ENCODE results near the gene ADGRL3. TPM values are rescaled to one million over a fixed set of nuclear protein-coding genes. Genes with fewer than 3 reads are reported as not detected.

The ADGRL3 gene
- total and polyA plus RNA-seq, 5 donors = 0.52 to 3.8 (median 3.2) TPM

- no peak overlapping the region for H3K4me3 ChIP-seq (ENCODE audit: low read length)
- H3K4me1 ChIP-seq (ENCODE audit: control insufficient read depth, insufficient read depth, low read length) = no peaks in the 10 kb centered on the region
- DNase-seq = no peak
- H3K27ac ChIP-seq (ENCODE audit: low read length) = no peak overlapping the region
- no peak for ATAC-seq
- intact Hi-C loops (cut with DNase I) = no loop called here
- H3K9me3 ChIP-seq (ENCODE audit: control insufficient read depth, low read length) = no peaks in the 10 kb centered on the region
- no peaks in the 10 kb centered on the region for H3K27me3 ChIP-seq (ENCODE audit: control insufficient read depth, insufficient read depth)
Observed at GRCh38 chr4:62004881-62005280, 804.8 kb downstream of the ADGRL3 start.

DNA sequence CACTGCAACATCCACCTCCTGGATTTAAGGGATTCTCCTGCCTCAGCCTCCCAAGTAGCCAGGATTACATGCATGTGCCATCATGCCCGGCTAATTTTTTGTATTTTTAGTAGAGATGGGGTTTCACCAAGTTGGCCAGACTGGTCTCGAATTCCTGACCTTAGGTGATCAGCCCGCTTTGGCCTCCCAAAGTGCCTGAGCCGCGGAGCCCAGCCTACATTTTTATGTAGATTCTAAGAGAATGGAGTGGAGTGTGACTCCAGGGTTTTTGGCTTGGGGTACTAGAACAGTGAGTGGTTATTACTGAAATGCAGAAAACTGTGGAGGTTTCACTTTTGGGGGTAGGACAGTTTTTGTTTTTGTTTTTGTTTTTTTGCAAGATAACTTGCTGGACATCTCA is 806.0 kb downstream of the ADGRL3 start:
- ATAC-seq (no peak), DNase-seq (no peak)
- no peaks in the 10 kb centered on the region for H3K9me3 ChIP-seq (ENCODE audit: control insufficient read depth, low read length)
- no peak overlapping the region for H3K27ac ChIP-seq (ENCODE audit: low read length)
- 89% methylated on average over 5 of the region's 5 CpGs for WGBS
- no peaks in the 10 kb centered on the region for H3K4me1 ChIP-seq (ENCODE audit: control insufficient read depth, insufficient read depth, low read length)
- no peak overlapping the region for H3K4me3 ChIP-seq (ENCODE audit: low read length)
- intact Hi-C loops (cut with DNase I) = no loop called here
- no peaks in the 10 kb centered on the region for H3K27me3 ChIP-seq (ENCODE audit: control insufficient read depth, insufficient read depth)

GRCh38 chr4:62015043-62015739 is 815.1 kb downstream of the ADGRL3 start:
- intact Hi-C loops (cut with DNase I) = no loop called here
- no peaks in the 10 kb centered on the region for H3K4me1 ChIP-seq (ENCODE audit: control insufficient read depth, insufficient read depth, low read length)
- WGBS = 50% methylated on average over 3 of the region's 3 CpGs
- H3K27ac ChIP-seq (ENCODE audit: low read length) = no peak overlapping the region
- H3K4me3 ChIP-seq (ENCODE audit: low read length) = no peak overlapping the region
- no peaks in the 10 kb centered on the region for H3K27me3 ChIP-seq (ENCODE audit: control insufficient read depth, insufficient read depth)
- DNase-seq (no peak), ATAC-seq (no peak)
- no peaks in the 10 kb centered on the region for H3K9me3 ChIP-seq (ENCODE audit: control insufficient read depth, low read length)

DNA sequence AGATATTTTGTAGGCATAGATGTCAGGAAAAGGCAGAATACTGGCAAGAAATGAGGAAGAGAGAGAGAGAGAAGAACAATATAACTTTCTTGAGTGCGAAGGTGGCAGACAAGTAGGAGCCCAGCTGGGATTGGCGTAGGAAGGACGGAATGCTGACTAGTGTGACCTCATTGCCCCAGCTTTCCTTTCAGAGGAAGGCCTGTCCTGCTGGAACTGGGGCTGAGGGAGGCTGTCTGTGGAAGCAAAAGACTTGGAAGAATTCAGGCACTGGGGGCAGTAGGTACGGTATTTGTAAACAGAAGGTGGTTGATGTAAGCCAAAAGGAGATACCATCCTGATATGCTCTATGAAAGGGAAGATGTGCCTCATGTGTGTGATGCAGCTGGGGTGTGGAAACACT is 818.4 kb downstream of the ADGRL3 start:
- H3K27ac ChIP-seq (ENCODE audit: low read length) = no peak overlapping the region
- H3K9me3 ChIP-seq (ENCODE audit: control insufficient read depth, low read length) = no peaks in the 10 kb centered on the region
- WGBS = 83% methylated on average over 4 of the region's 4 CpGs
- H3K4me3 ChIP-seq (ENCODE audit: low read length) = no peak overlapping the region
- no peaks in the 10 kb centered on the region for H3K4me1 ChIP-seq (ENCODE audit: control insufficient read depth, insufficient read depth, low read length)
- no peak for ATAC-seq
- DNase-seq = no peak
- intact Hi-C loops (cut with DNase I) = no loop called here
- no peaks in the 10 kb centered on the region for H3K27me3 ChIP-seq (ENCODE audit: control insufficient read depth, insufficient read depth)

DNA sequence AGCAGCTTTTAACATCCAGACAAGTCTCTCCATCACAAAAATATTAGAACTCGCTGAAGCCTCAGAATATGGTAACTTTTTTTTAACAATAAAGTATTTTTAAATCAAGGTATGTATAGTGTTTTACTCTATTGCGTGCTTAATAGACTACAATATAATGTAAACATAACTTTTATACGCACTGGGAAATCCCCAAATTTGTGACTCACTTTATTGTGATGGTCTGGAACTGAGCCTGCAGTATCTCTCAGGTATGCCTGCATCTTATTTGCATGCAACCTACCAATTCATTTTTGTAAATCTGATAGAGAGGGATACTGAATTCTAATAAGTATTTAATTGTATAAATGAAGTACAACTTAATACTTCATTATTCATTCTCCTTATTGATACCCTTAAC is 823.5 kb downstream of the ADGRL3 start:
- no peak overlapping the region for H3K27ac ChIP-seq (ENCODE audit: low read length)
- ATAC-seq (no peak), DNase-seq (no peak)
- H3K9me3 ChIP-seq (ENCODE audit: control insufficient read depth, low read length) = no peaks in the 10 kb centered on the region
- H3K27me3 ChIP-seq (ENCODE audit: control insufficient read depth, insufficient read depth) = no peaks in the 10 kb centered on the region
- intact Hi-C loops (cut with DNase I) = no loop called here
- H3K4me1 ChIP-seq (ENCODE audit: control insufficient read depth, insufficient read depth, low read length) = no peaks in the 10 kb centered on the region
- 88% methylated on average over 3 of the region's 3 CpGs for WGBS
- no peak overlapping the region for H3K4me3 ChIP-seq (ENCODE audit: low read length)

DNA sequence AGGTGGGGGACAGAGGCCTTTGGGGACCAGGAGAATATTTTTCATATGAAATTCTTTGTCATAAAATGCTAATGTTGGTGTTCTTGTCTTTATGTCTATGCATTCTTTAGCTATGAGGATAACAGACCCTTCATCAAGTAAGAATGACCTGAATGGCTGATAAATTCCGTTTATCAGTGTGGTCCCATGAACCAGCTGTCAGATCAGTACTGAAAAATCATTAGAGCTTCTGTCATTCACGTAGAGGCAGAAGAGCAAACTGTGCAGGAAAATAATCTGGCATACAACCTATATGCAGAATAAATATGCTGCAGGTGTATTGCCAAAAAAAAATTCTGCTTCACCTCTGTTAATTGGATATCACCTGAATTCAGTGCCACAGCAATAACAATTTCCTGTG is 828.6 kb downstream of the ADGRL3 start:
- Histone ChIP-seq H3K27ac (ENCODE audit: low read length) (no peak overlapping the region), H3K4me1 (ENCODE audit: control insufficient read depth, insufficient read depth, low read length) (no peaks in the 10 kb centered on the region), H3K9me3 (ENCODE audit: control insufficient read depth, low read length) (no peaks in the 10 kb centered on the region), H3K4me3 (ENCODE audit: low read length) (no peak overlapping the region), H3K27me3 (ENCODE audit: control insufficient read depth, insufficient read depth) (no peaks in the 10 kb centered on the region)
- no peak for DNase-seq
- WGBS = 43% methylated on average over 2 of the region's 2 CpGs
- no peak for ATAC-seq
- intact Hi-C loops (cut with DNase I) = no loop called here

DNA sequence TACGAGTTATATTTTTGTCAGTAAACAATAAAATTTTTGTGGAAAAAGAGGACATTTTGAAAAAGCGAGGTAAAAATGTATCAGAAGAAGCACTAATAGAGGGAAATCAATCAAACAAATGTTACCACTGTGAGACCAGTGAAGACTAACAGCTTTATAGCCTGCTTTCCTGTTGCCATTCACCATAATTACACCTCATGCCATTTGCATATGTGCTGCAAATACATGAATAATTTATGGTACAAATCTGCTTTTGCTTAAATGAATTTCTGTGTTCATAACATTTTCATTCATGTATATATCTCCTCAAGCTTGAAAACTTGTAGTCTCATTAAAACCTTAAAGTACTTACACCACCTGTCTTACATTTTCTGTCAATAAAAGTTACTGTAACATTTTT is 830.8 kb downstream of the ADGRL3 start:
- DNase-seq (no peak), ATAC-seq (no peak)
- 63% methylated on average over 2 of the region's 2 CpGs for WGBS
- no peak overlapping the region for H3K27ac ChIP-seq (ENCODE audit: low read length)
- no peaks in the 10 kb centered on the region for H3K4me1 ChIP-seq (ENCODE audit: control insufficient read depth, insufficient read depth, low read length)
- H3K27me3 ChIP-seq (ENCODE audit: control insufficient read depth, insufficient read depth) = no peaks in the 10 kb centered on the region
- no peaks in the 10 kb centered on the region for H3K9me3 ChIP-seq (ENCODE audit: control insufficient read depth, low read length)
- H3K4me3 ChIP-seq (ENCODE audit: low read length) = no peak overlapping the region
- intact Hi-C loops (cut with DNase I) = no loop called here

GRCh38 chr4:62037571-62037970 is 837.4 kb downstream of the ADGRL3 start:
- intact Hi-C loops (cut with DNase I) = no loop called here
- ATAC-seq = no peak
- WGBS = 93% methylated on average over 5 of the region's 5 CpGs

DNA sequence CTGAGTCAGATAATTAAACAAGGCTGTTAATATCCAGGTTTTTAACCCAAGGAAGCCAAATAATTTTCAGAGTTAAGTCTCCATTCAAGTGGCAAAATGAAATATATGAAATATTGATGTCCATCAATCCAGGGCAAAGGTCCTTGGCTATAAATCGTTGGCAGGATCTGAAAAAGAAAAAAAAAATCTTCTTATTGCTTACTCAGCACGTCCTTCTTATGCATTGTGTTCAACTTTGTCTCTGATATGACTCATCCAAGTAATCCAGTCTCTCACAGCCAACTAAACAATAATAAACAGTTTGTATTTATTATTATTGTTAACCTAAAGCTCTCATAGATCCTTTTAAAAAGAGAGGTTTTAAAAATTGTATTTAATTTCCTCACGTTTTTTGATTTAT is 851.2 kb downstream of the ADGRL3 start:
- no peaks in the 10 kb centered on the region for H3K9me3 ChIP-seq (ENCODE audit: control insufficient read depth, low read length)
- no peak overlapping the region for H3K27ac ChIP-seq (ENCODE audit: low read length)
- intact Hi-C loops (cut with DNase I) = no loop called here
- DNase-seq (no peak), ATAC-seq (no peak)
- H3K27me3 ChIP-seq (ENCODE audit: control insufficient read depth, insufficient read depth) = no peaks in the 10 kb centered on the region
- no peak overlapping the region for H3K4me3 ChIP-seq (ENCODE audit: low read length)
- 72% methylated on average over 3 of the region's 3 CpGs for WGBS
- no peaks in the 10 kb centered on the region for H3K4me1 ChIP-seq (ENCODE audit: control insufficient read depth, insufficient read depth, low read length)

More at GRCh38 chr4:62037571-62037970, 837.4 kb downstream of the ADGRL3 start:
- H3K4me1 ChIP-seq (ENCODE audit: control insufficient read depth, insufficient read depth, low read length) = no peaks in the 10 kb centered on the region
- H3K27ac ChIP-seq (ENCODE audit: low read length) = no peak overlapping the region
- no peaks in the 10 kb centered on the region for H3K9me3 ChIP-seq (ENCODE audit: control insufficient read depth, low read length)
- no peaks in the 10 kb centered on the region for H3K27me3 ChIP-seq (ENCODE audit: control insufficient read depth, insufficient read depth)
- no peak overlapping the region for H3K4me3 ChIP-seq (ENCODE audit: low read length)
- no peak for DNase-seq

DNA sequence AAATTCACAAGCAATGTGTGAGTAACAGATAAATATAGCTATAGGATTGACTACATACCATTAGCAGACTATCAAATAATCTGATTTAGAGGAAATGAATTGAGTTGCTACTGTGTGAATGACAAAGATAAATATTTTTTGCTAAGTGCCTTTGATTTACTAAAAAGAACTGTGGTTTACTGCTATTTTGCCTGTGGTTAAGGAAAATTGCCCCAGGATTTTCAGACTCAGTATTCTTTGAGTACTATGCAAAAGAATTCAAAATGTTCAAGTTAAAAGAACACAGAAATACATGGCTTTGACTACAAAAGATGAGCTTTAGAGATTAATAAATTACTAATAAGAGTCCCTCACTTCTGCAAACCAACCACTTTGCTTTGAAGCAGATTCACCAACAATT is 853.8 kb downstream of the ADGRL3 start:
- intact Hi-C loops (cut with DNase I) = no loop called here
- Histone ChIP-seq H3K4me3 (ENCODE audit: low read length) (no peak overlapping the region), H3K4me1 (ENCODE audit: control insufficient read depth, insufficient read depth, low read length) (no peaks in the 10 kb centered on the region), H3K9me3 (ENCODE audit: control insufficient read depth, low read length) (no peaks in the 10 kb centered on the region), H3K27me3 (ENCODE audit: control insufficient read depth, insufficient read depth) (no peaks in the 10 kb centered on the region), H3K27ac (ENCODE audit: low read length) (no peak overlapping the region)
- no peak for ATAC-seq
- DNase-seq = no peak

GRCh38 chr4:62057031-62057430 is 856.9 kb downstream of the ADGRL3 start:
- no peak for ATAC-seq

DNA sequence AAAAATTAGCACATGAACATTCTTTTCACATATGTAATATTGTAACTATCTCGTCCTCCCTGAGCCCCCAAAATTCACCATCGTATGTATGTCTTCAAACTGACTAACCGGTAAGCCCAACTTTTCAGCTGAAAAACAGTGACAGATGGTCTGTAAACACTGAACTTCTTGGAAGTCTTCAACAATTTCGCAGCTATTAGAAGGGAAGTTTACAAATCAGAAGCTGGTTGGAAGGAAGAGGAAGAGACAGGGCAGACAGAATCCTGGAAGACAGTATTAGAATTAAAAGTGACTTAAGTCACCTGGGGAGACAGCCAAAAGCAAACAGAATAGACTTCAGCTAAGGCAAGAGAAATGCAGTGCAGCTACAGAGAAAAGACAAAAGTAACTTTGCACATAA is 858.4 kb downstream of the ADGRL3 start:
- intact Hi-C loops (cut with DNase I) = no loop called here
- Histone ChIP-seq H3K9me3 (ENCODE audit: control insufficient read depth, low read length) (no peaks in the 10 kb centered on the region), H3K4me3 (ENCODE audit: low read length) (no peak overlapping the region), H3K27me3 (ENCODE audit: control insufficient read depth, insufficient read depth) (no peaks in the 10 kb centered on the region), H3K4me1 (ENCODE audit: control insufficient read depth, insufficient read depth, low read length) (no peaks in the 10 kb centered on the region), H3K27ac (ENCODE audit: low read length) (no peak overlapping the region)
- WGBS = 38% methylated on average over 4 of the region's 4 CpGs
- DNase-seq = no peak
- ATAC-seq = no peak

More at GRCh38 chr4:62057031-62057430, 856.9 kb downstream of the ADGRL3 start:
- Histone ChIP-seq H3K9me3 (ENCODE audit: control insufficient read depth, low read length) (no peaks in the 10 kb centered on the region), H3K4me1 (ENCODE audit: control insufficient read depth, insufficient read depth, low read length) (no peaks in the 10 kb centered on the region), H3K4me3 (ENCODE audit: low read length) (no peak overlapping the region), H3K27me3 (ENCODE audit: control insufficient read depth, insufficient read depth) (no peaks in the 10 kb centered on the region), H3K27ac (ENCODE audit: low read length) (no peak overlapping the region)
- intact Hi-C loops (cut with DNase I) = no loop called here
- DNase-seq = no peak
- 93% methylated on average over 1 of the region's 1 CpG for WGBS

Data from right cardiac atrium (tissue), 5 donors.